HG02938 (cell line): ENCODE data around the gene PDZD2.

Experiments
- ATAC-seq: cut with Tn5 transposase; IDR thresholded peaks from one replicate; pipeline ENCODE4 v1.9.1; 2021; ENCODE audit warnings: mild to moderate bottlenecking, moderate library complexity; ENCODE audit not compliant: unreplicated experiment

The PDZD2 gene

GRCh38 chr5:31859096-31859495, 220.2 kb downstream of the PDZD2 start:
- no peak for ATAC-seq

- no peak for ATAC-seq
These were observed 221.3 kb downstream of the PDZD2 start for GRCh38 chr5:31860278-31860677.

GRCh38 chr5:31860726-31861433, 221.9 kb downstream of the PDZD2 start:
- ATAC-seq = no peak

GRCh38 chr5:31861601-31862000, 222.7 kb downstream of the PDZD2 start:
- no peak for ATAC-seq

GRCh38 chr5:31863991-31864411, 225.1 kb downstream of the PDZD2 start:
- ATAC-seq = no peak

- no peak for ATAC-seq
These were observed 227.2 kb downstream of the PDZD2 start for GRCh38 chr5:31866166-31866565.

GRCh38 chr5:31867219-31867618, 228.3 kb downstream of the PDZD2 start:
- no peak for ATAC-seq

GRCh38 chr5:31880449-31880848, 241.5 kb downstream of the PDZD2 start:
- no peak for ATAC-seq

- ATAC-seq = no peak
These were observed 246.0 kb downstream of the PDZD2 start for GRCh38 chr5:31884896-31885295.

- ATAC-seq = no peak
These were observed 247.3 kb downstream of the PDZD2 start for GRCh38 chr5:31886206-31886605.

- no peak for ATAC-seq
These were observed 248.6 kb downstream of the PDZD2 start for GRCh38 chr5:31887556-31887955.

- no peak for ATAC-seq
These were observed 249.6 kb downstream of the PDZD2 start for GRCh38 chr5:31888564-31888963.

- ATAC-seq = no peak
These were observed 250.2 kb downstream of the PDZD2 start for GRCh38 chr5:31889001-31889561.

GRCh38 chr5:31890046-31890445, 251.1 kb downstream of the PDZD2 start:
- no peak for ATAC-seq

- no peak for ATAC-seq
These were observed 255.2 kb downstream of the PDZD2 start for GRCh38 chr5:31894141-31894540.

GRCh38 chr5:31895199-31895820, 256.4 kb downstream of the PDZD2 start:
- ATAC-seq = no peak

GRCh38 chr5:31898036-31898632, 259.2 kb downstream of the PDZD2 start:
- ATAC-seq = no peak

- ATAC-seq = no peak
These were observed 261.4 kb downstream of the PDZD2 start for GRCh38 chr5:31900296-31900865.

GRCh38 chr5:31901807-31902530, 263.0 kb downstream of the PDZD2 start:
- ATAC-seq = no peak

- ATAC-seq = no peak
These were observed 269.5 kb downstream of the PDZD2 start for GRCh38 chr5:31908396-31908795.

- no peak for ATAC-seq
These were observed 270.1 kb downstream of the PDZD2 start for GRCh38 chr5:31909073-31909472.
